ENCODE results near the gene ZNF555. TPM values are rescaled to one million over a fixed set of nuclear protein-coding genes. Genes with fewer than 3 reads are reported as not detected.
A peak's percentile ranks its signal among the peaks of the same experiment; 100 is the strongest.

The ZNF555 gene
- total and polyA plus RNA-seq, 2 of the 13 experiments (the other 11 are each of a cell fraction or from before 2014, with no cell fraction given), result 5.0 to 8.0 TPM

GRCh38 chr19:2812414-2813234, 28.7 kb upstream of the ZNF555 start:
- DNase-seq (ENCODE audit: low spot score), result no peak
- peaks cover 9 to 30% of the 10 kb centered on the region in 2 experiments; a peak in 4 of 5 replicates for H3K36me3 ChIP-seq (replicated peaks in 1 of 2; ENCODE audit: control insufficient read depth in 1 of 2, insufficient read depth in 2 of 2, low read length in 2 of 2)
- POLR2A ChIA-PET, result interaction anchor here (2.1 to 2.5 kb wide), 2 partner anchors 29 to 54 kb away, joined by 6 to 18 read pairs; partner anchors contain the start of genes SGTA and ZNF556
- 100% methylated on average over 2 of the region's 37 CpGs for whole genome bisulfite sequencing (ENCODE audit: low lambda C conversion rate)
- BruUV-seq (replicated peaks), result no TSS peak
- H2AFZ ChIP-seq (ENCODE audit: low read length), result no peak overlapping the region
- no peaks in the 10 kb centered on the region for H4K20me1 ChIP-seq (ENCODE audit: insufficient read depth, low read length)
- H3K27ac ChIP-seq (ENCODE audit: extremely low read length, insufficient read depth, low read length), result no peak overlapping the region
- no peak for TF ChIP-seq PITX1 (CRISPR knock-in tag; IDR thresholded peaks at IDR 0.05)
- TF ChIP-seq RBFOX2 (IDR thresholded peaks at IDR 0.05; ENCODE audit: low read depth, low read length), result peak; percentile 30
- TF ChIP-seq BCL6 (CRISPR knock-in tag; IDR thresholded peaks at IDR 0.05), result no peak
- no peak for TF ChIP-seq RAD21 (CRISPR knock-in tag; IDR thresholded peaks at IDR 0.05)
- no peak for TF ChIP-seq NFKBIZ (CRISPR knock-in tag; IDR thresholded peaks at IDR 0.05)
- no peak for TF ChIP-seq ZFP90 (CRISPR knock-in tag; IDR thresholded peaks at IDR 0.05; ENCODE audit: borderline replicate concordance)
- TF ChIP-seq AGO2 (optimal IDR thresholded peaks at IDR 0.05; ENCODE audit: low read depth, low read length), result peak; percentile 64
- no peak for TF ChIP-seq CHD4 (IDR thresholded peaks at IDR 0.05; ENCODE audit: borderline replicate concordance, low read length)
- TF ChIP-seq FOSL2 (CRISPR knock-in tag; IDR thresholded peaks at IDR 0.05), result no peak
- TF ChIP-seq THAP11 (CRISPR knock-in tag; IDR thresholded peaks at IDR 0.05), result no peak
- TF ChIP-seq ZNF160 (CRISPR knock-in tag; IDR thresholded peaks at IDR 0.05), result no peak
- 0 out of 2 replicates have a peak, but pooled peaks have one; percentile 1 for TF ChIP-seq TOPORS (CRISPR knock-in tag; IDR thresholded peaks at IDR 0.05)
- TF ChIP-seq PAX8 (CRISPR knock-in tag; IDR thresholded peaks at IDR 0.05; ENCODE audit: borderline replicate concordance), result no peak
- no peak for TF ChIP-seq ZNF724P (CRISPR knock-in tag; IDR thresholded peaks at IDR 0.05; ENCODE audit: borderline replicate concordance)
- no peak for TF ChIP-seq CREBL2 (CRISPR knock-in tag; IDR thresholded peaks at IDR 0.05; ENCODE audit: borderline replicate concordance)
- no peak for TF ChIP-seq ZFP62 (CRISPR knock-in tag; IDR thresholded peaks at IDR 0.05)
- TF ChIP-seq PPARG (CRISPR knock-in tag; conservative IDR thresholded peaks at IDR 0.05), result no peak
- TF ChIP-seq GTF3A (CRISPR knock-in tag; conservative IDR thresholded peaks at IDR 0.05), result no peak
- TF ChIP-seq ETS1 (CRISPR knock-in tag; IDR thresholded peaks at IDR 0.05), result no peak
- no peak for TF ChIP-seq ZMYM3 (CRISPR knock-in tag; IDR thresholded peaks at IDR 0.05)
- TF ChIP-seq ZNF331 (CRISPR knock-in tag; IDR thresholded peaks at IDR 0.05), result no peak
- H3K27me3 ChIP-seq (ENCODE audit: control insufficient read depth in 1 of 2, insufficient read depth in 2 of 2, low read length in 2 of 2), result no peaks in the 10 kb centered on the region
- FAIRE-seq, result no peak
- CTCF ChIA-PET (ENCODE audit: low intra/inter-chr PET ratio, low total read pairs), result no interaction called here
- no peaks in the 10 kb centered on the region for H3K9me3 ChIP-seq (ENCODE audit: low read length)
- intact Hi-C loops (cut with micrococcal nuclease; ENCODE audit: unreplicated experiment) (no loop called here), in situ Hi-C loops (cut with HindIII; ENCODE audit: extremely low pct_ligation_motif_present, low pct_unique_long_range_greater_than_20kb) (loop anchor here (10.0 kb wide), 1 partner anchor 62 kb away; no protein-coding TSS in a partner anchor)
- no peak for ATAC-seq
- no peak overlapping the region for H3K4me3 ChIP-seq (replicated peaks in 1 of 3; ENCODE audit: insufficient read depth in 1 of 3, low read depth in 2 of 3, low read length in 3 of 3)
- peaks cover 18% of the 10 kb centered on the region for H3K4me1 ChIP-seq (ENCODE audit: insufficient read depth, low read length)
- H3K9ac ChIP-seq (ENCODE audit: insufficient read depth, low read depth, low read length), result no peak overlapping the region
- no peaks in the 10 kb centered on the region for H3K79me2 ChIP-seq (ENCODE audit: insufficient read depth, low read length)
- no peak overlapping the region for H3K4me2 ChIP-seq (ENCODE audit: low read depth, low read length)
